Hepatocyte (in vitro differentiated cells): ENCODE measurements around the gene IFI30.

ENCODE experiments used
- EZH2 ChIP-seq: fragments of 200-600 bp; sonication (generic); IDR thresholded peaks from 2 replicates; pipeline ENCODE4 v1.6.1; 2016; ENCODE audit warnings: antibody characterized with exemption, mild to moderate bottlenecking, borderline replicate concordance
- TF ChIP-seq, protein P1 (sequence below): fragments of 200-600 bp; sonication (generic); IDR thresholded peaks from 2 replicates; pipeline ENCODE4 v1.5.1; 2016; ENCODE audit warnings: antibody characterized with exemption, mild to moderate bottlenecking; ENCODE audit not compliant: poor library complexity

DNA sequence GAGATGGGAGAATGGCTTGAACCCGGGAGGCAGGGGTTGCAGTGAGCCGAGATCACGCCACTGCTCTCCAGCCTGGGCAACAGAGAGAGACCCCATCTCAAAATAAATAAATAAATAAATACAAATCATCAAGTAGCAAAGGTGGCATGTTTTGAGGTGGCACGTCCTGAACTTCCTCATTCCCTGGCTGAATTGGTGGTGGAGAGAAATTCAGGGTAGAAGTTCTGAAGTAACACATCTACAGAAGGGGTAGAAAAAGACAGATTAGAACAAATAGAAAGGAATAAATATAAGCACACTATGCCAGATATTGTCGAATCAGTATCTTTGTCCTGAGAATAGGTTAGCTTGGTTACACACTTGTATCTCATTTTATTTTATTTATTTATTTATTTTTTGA lies 6.3 kb downstream of the IFI30 start:
- TF ChIP-seq, protein P1, sequence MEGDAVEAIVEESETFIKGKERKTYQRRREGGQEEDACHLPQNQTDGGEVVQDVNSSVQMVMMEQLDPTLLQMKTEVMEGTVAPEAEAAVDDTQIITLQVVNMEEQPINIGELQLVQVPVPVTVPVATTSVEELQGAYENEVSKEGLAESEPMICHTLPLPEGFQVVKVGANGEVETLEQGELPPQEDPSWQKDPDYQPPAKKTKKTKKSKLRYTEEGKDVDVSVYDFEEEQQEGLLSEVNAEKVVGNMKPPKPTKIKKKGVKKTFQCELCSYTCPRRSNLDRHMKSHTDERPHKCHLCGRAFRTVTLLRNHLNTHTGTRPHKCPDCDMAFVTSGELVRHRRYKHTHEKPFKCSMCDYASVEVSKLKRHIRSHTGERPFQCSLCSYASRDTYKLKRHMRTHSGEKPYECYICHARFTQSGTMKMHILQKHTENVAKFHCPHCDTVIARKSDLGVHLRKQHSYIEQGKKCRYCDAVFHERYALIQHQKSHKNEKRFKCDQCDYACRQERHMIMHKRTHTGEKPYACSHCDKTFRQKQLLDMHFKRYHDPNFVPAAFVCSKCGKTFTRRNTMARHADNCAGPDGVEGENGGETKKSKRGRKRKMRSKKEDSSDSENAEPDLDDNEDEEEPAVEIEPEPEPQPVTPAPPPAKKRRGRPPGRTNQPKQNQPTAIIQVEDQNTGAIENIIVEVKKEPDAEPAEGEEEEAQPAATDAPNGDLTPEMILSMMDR: no peak
- TF ChIP-seq EZH2: no peak
